GM12874 (cell line): ENCODE measurements around the gene LGALS7B.
A peak's percentile ranks its signal among the peaks of the same experiment; 100 is the strongest.

Experiments used
- TF ChIP-seq, protein P1 (sequence below): IDR thresholded peaks from 2 replicates; pipeline ENCODE4 v1.5.1; 2011; ENCODE audit warnings: low read depth, mild to moderate bottlenecking, control low read depth, low read length, moderate library complexity; ENCODE audit not compliant: insufficient read depth

The LGALS7B gene

DNA sequence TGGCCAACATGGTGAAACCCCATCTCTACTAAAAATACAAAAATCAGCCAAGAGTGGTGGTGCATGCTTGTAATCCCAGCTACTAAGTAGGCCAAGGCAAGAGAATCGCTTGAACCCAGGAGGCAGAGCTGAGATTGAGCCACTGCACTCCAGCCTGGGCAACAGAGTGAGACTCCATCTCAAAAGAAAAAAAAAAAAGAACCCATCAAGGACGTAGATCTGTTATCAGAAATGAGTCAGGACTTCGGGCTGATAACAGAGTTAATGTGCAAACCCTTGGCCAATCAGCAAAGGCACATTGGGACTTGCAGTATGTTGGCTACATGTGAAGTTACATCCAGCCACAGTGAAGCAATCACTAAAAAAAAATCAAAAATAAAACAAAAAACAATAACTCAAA lies 4.8 kb upstream of the LGALS7B start:
- TF ChIP-seq, protein P1, sequence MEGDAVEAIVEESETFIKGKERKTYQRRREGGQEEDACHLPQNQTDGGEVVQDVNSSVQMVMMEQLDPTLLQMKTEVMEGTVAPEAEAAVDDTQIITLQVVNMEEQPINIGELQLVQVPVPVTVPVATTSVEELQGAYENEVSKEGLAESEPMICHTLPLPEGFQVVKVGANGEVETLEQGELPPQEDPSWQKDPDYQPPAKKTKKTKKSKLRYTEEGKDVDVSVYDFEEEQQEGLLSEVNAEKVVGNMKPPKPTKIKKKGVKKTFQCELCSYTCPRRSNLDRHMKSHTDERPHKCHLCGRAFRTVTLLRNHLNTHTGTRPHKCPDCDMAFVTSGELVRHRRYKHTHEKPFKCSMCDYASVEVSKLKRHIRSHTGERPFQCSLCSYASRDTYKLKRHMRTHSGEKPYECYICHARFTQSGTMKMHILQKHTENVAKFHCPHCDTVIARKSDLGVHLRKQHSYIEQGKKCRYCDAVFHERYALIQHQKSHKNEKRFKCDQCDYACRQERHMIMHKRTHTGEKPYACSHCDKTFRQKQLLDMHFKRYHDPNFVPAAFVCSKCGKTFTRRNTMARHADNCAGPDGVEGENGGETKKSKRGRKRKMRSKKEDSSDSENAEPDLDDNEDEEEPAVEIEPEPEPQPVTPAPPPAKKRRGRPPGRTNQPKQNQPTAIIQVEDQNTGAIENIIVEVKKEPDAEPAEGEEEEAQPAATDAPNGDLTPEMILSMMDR = no peak

DNA sequence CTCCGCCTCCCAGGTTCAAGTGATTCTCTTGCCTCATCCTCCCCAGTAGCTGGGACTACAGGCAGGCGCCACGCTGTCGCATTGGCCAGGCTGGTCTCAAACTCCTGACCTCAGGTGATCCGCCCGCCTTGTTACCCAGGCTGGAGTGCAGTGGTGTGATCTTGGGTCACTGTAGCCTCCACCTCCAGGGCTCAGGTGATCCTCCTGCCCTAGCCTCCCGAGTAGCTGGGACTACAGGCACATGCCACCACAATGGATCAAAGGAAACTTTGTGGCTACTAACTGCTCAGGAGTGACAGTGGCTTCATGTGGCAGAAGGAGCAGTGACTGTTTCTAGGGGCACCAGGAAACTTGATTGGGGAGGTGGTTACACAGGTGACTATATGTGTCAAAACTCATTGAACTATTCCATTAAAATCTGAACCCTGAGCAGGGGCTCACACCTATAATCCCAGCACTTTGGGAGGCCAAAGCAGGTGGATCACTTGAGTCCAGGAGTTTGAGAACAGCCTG lies 3.8 kb upstream of the LGALS7B start:
- TF ChIP-seq, protein P1 = no peak

- TF ChIP-seq, protein P1 = no peak
Observed at GRCh38 chr19:38786572-38787265, 2.3 kb upstream of the LGALS7B start.

GRCh38 chr19:38792250-38793111 lies 3.5 kb downstream of the LGALS7B start:
- TF ChIP-seq, protein P1 = peak; percentile 30; the same call in 1 of the 2 replicates

- TF ChIP-seq, protein P1 = no peak
Observed at GRCh38 chr19:38793177-38793576, 4.2 kb downstream of the LGALS7B start.

DNA sequence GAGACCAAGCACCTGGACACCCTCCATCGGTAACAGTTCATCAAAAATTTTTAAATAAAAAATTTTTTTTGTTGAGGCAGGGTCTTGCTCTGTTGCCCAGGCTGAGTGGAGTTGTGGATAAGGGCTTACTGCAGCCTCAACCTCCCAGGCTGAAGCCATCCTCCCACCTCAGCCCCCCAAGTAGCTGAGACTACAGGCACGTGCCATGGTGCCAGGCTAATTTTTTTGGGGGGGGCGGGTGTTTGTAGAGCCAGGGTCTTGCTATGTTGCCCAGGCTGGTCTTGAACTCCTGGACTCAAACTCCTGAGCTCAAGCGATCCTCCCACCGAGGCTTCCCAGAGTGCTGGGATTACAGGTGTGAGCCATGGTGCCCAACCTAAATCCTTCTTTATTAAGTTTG lies 4.7 kb downstream of the LGALS7B start:
- TF ChIP-seq, protein P1 = no peak

DNA sequence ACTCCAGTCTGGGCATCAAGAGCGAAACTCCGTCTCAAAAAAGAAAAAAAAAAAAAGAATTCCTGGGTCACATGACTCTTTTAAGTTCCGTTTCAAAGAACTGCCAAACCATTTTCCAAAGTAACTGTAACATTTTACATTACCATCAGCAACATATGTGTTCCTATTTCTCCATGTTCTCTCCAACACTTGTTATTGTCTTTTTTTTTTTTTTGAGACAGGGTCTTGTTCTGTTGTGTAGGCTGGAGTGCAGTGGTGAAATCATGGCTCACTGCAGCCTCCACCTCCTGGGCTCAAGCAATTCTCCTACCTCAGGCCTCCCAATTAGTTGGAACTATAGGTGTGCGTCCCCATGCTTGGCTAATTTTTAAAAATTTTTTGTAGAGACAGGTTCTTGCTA lies 6.5 kb downstream of the LGALS7B start:
- TF ChIP-seq, protein P1 = no peak
